Astrocyte of the cerebellum (primary cell): ENCODE results near the gene KMT2C.

Source experiments
- DNase-seq: peaks from one replicate; pipeline ENCODE4 v3.0.0-alpha.2; 2011; ENCODE audit warnings: low read depth
- H3K4me3 ChIP-seq: 2 replicates; pipeline ENCODE4 v1.5.1; 2011; ENCODE audit warnings: mild to moderate bottlenecking, low read depth, low read length, moderate library complexity
- CTCF ChIP-seq: IDR thresholded peaks from 2 replicates; pipeline ENCODE4 v1.5.1; 2012; ENCODE audit warnings: low read length, low read depth, moderate library complexity, mild to moderate bottlenecking; ENCODE audit errors: missing control alignments
- in situ Hi-C: cut with HindIII; loops from 2 replicates; pipeline ENCODE4 v1.10.0; 2017; ENCODE audit warnings: low sequenced_read_pairs

The KMT2C gene

GRCh38 chr7:152351168-152351567, 84.6 kb downstream of the KMT2C start:
- no peak overlapping the region for H3K4me3 ChIP-seq
- no peak for TF ChIP-seq CTCF
- in situ Hi-C loops, result no loop called here
- DNase-seq, result no peak

- H3K4me3 ChIP-seq, result no peak overlapping the region
- no peak for TF ChIP-seq CTCF
- no peak for DNase-seq
- in situ Hi-C loops, result no loop called here
Observed at GRCh38 chr7:152347888-152348287, 87.9 kb downstream of the KMT2C start.

- TF ChIP-seq CTCF, result no peak
- H3K4me3 ChIP-seq, result no peak overlapping the region
- DNase-seq, result no peak
- in situ Hi-C loops, result no loop called here
Observed at GRCh38 chr7:152344253-152344652, 91.5 kb downstream of the KMT2C start.

GRCh38 chr7:152342796-152343195, 93.0 kb downstream of the KMT2C start:
- no peak overlapping the region for H3K4me3 ChIP-seq
- in situ Hi-C loops, result no loop called here
- TF ChIP-seq CTCF, result no peak
- DNase-seq, result no peak

GRCh38 chr7:152341914-152342236, 93.9 kb downstream of the KMT2C start:
- no peak for DNase-seq
- H3K4me3 ChIP-seq, result no peak overlapping the region
- in situ Hi-C loops, result no loop called here
- no peak for TF ChIP-seq CTCF

GRCh38 chr7:152341039-152341913, 94.5 kb downstream of the KMT2C start:
- H3K4me3 ChIP-seq, result no peak overlapping the region
- peak; percentile 57 for TF ChIP-seq CTCF
- in situ Hi-C loops, result no loop called here
- DNase-seq, result peak; percentile 38
